ENCODE results near the gene PHPT1.
"Not testable (repeated sequence)": the region's sequence is repeated elsewhere in the genome, so short reads cannot be mapped to it uniquely, and the experiment has no call there.

Gene PHPT1

DNA sequence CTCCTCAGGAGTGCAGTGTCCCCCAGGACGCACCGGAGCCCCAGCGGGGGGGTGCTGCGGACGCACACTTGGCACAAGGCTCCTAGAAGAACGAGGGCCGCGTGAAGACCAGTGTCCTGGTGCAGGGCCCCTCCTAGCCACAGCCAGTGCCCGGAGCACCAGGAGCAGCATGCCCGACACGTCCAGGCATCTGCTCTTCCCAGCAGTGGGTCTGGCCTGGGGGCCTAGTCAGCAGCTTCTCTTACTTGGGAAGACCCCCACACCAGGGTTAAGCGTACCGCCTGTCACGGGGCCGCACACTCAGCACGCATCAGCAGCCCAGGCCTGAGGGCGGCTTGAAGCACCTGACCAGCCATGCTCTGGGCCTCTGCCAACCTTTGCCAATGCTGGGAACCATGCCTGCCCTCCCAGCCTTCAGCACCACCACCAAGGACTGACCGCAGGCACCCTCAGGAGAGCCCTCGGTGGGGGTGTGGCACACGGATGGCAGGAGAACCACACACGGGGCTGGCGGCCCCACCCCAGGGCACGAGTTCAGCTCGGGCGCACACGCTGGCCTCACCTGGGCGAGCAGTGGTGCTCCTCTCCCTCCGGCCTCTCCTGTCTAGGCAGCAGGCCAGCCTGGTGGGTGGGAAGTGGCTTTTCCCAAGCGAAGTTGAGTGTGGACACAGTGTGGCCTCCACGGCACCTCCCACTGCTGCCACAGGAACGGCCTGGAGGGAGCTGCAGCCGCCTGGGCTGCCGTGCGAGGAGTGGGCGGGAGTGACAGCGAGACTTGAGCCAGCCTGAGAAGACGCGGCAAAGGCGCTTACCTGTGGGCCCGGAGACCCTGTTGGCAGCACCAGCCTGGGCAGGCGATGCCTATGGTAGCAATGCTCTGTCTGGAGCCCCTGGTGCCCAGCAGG lies 19.0 kb upstream of the PHPT1 start:
- TF ChIP-seq CTCF (IDR thresholded peaks at IDR 0.05; ENCODE audit: insufficient read depth, missing control alignments): no peak
- FAIRE-seq (no peak), DNase-seq (ENCODE audit: insufficient read length, low spot score) (no peak)

- TF ChIP-seq CTCF (IDR thresholded peaks at IDR 0.05; ENCODE audit: insufficient read depth, missing control alignments): no peak
Measured at GRCh38 chr9:136831002-136831719, 18.0 kb upstream of the PHPT1 start.

DNA sequence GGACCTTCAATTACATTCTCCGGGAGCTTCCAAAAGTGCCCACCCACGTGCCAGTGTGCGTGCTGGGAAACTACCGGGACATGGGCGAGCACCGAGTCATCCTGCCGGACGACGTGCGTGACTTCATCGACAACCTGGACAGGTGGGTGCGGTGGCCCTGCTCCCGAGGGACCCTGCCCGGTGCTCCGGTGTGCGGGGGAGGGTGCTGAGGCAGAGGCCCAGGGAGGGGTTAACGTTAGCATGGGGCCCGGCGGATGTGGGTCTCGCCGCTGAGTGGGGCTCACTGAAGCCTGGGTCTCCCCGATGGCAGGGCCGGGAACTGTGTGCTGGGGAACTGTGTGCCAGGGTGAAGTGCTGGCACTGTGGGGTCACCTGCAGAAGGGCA lies 17.5 kb upstream of the PHPT1 start:
- TF ChIP-seq CTCF (IDR thresholded peaks at IDR 0.05; ENCODE audit: insufficient read depth, missing control alignments): no peak
- FAIRE-seq (no peak), DNase-seq (ENCODE audit: insufficient read length, low spot score) (no peak)

More at GRCh38 chr9:136831002-136831719, 18.0 kb upstream of the PHPT1 start:
- DNase-seq (ENCODE audit: insufficient read length, low spot score) (no peak), FAIRE-seq (no peak)

- DNase-seq (ENCODE audit: insufficient read length, low spot score) (no peak), FAIRE-seq (no peak)
- no peak for TF ChIP-seq CTCF (IDR thresholded peaks at IDR 0.05; ENCODE audit: insufficient read depth, missing control alignments)
Measured at GRCh38 chr9:136832581-136832980, 16.6 kb upstream of the PHPT1 start.

DNA sequence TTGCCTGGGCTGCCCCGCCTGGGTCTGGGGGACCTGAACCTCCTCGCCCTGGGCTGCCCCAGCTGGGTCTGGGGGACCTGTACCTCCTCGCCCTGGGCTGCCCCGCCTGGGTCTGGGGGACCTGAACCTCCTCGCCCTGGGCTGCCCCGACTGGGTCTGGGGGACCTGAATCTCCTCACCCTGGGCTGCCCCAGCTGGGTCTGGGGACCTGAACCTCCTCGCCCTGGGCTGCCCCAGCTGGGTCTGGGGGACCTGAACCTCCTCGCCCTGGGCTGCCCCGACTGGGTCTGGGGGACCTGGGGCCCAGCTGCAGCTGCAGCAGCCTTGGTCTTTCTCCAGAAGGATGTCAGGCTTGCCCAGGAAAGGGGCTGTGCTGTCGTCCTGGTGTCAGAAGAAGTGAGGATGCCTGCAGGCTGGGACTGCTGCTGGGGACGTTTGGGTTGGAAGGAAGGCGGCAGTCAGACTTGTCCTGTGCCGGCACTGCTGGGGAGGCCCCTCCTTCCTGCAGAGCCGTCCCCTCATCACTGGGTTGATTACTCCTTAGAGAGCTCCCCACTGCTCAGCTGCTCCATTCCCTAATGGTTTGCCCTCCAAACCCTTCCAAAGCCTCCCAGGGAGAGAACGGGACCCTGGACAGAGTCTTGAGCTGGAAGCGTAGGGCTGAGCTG lies 15.7 kb upstream of the PHPT1 start:
- not testable (repeated sequence) for FAIRE-seq; DNase-seq (ENCODE audit: insufficient read length, low spot score)

GRCh38 chr9:136835162-136835931 lies 13.9 kb upstream of the PHPT1 start:
- DNase-seq (ENCODE audit: insufficient read length, low spot score): no peak
- no peak for TF ChIP-seq CTCF (IDR thresholded peaks at IDR 0.05; ENCODE audit: insufficient read depth, missing control alignments)
- FAIRE-seq: no peak

Measured in D721Med (cell line).